Endothelial cell of umbilical vein (primary cell): ENCODE results near the gene PPFIA2.

Experiments
- EZH2 ChIP-seq: IDR thresholded peaks from 2 replicates; pipeline ENCODE4 v1.6.1; 2012; ENCODE audit warnings: borderline replicate concordance, low read depth, mild to moderate bottlenecking, moderate library complexity, low read length, inconsistent platforms; ENCODE audit not compliant: severe bottlenecking
- FOS ChIP-seq: IDR thresholded peaks from 2 replicates; pipeline ENCODE4 v1.6.1; 2011; ENCODE audit warnings: mild to moderate bottlenecking, low read length, moderate library complexity, borderline replicate concordance; ENCODE audit not compliant: insufficient read depth
- MYC ChIP-seq: IDR thresholded peaks from one replicate; pipeline ENCODE4 v1.6.1; 2011; ENCODE audit warnings: mild to moderate bottlenecking, low read depth, low read length
- POLR2A ChIP-seq: IDR thresholded peaks from 2 replicates; pipeline ENCODE4 v1.6.1; 2012; ENCODE audit warnings: low read depth, mild to moderate bottlenecking, control low read depth, low read length
- TF ChIP-seq, protein P1 (sequence below), 2 donors: IDR thresholded peaks; 1 replicate in 1 of 2; 2 replicates in 1 of 2; pipeline ENCODE4 v1.5.1; 2011; ENCODE audit warnings: low read length in 2 of 2, mild to moderate bottlenecking in 2 of 2, moderate library complexity in 2 of 2, control low read depth in 1 of 2, inconsistent platforms in 1 of 2, low read depth in 1 of 2; ENCODE audit not compliant: insufficient read depth in 1 of 2; ENCODE audit errors: extremely low read depth in 1 of 2
- TF ChIP-seq, protein P2 (sequence below): IDR thresholded peaks from 2 replicates; pipeline ENCODE4 v1.6.1; 2011; ENCODE audit not compliant: insufficient read depth, insufficient read length

DNA sequence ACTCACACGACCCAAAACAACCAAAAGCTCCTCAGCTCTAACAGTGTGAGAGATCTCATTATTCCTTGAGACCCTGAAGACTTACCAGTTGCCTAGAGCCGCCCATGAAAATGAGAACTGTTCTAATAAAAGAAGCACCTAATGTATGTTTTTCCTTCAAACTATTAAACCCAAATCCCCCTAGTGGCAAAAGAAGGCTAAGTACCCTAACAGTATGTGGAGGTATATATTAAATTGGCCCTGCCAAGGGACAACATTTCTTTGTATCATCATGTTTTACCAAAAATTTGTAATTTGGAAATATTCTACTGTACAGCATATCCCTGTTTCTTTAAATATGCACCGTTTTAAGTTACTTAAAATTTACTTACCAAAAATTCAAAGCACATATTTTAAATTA lies 38.0 kb upstream of the PPFIA2 start:
- TF ChIP-seq, protein P1, sequence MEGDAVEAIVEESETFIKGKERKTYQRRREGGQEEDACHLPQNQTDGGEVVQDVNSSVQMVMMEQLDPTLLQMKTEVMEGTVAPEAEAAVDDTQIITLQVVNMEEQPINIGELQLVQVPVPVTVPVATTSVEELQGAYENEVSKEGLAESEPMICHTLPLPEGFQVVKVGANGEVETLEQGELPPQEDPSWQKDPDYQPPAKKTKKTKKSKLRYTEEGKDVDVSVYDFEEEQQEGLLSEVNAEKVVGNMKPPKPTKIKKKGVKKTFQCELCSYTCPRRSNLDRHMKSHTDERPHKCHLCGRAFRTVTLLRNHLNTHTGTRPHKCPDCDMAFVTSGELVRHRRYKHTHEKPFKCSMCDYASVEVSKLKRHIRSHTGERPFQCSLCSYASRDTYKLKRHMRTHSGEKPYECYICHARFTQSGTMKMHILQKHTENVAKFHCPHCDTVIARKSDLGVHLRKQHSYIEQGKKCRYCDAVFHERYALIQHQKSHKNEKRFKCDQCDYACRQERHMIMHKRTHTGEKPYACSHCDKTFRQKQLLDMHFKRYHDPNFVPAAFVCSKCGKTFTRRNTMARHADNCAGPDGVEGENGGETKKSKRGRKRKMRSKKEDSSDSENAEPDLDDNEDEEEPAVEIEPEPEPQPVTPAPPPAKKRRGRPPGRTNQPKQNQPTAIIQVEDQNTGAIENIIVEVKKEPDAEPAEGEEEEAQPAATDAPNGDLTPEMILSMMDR (IDR thresholded peaks at IDR 0.05; ENCODE audit: extremely low read depth in 1 of 2, insufficient read depth in 1 of 2, low read depth in 1 of 2, low read length in 2 of 2) = peak; percentile 17 to 31
- no peak for TF ChIP-seq POLR2A
- no peak for TF ChIP-seq EZH2
- no peak for TF ChIP-seq FOS
- TF ChIP-seq, protein P2, sequence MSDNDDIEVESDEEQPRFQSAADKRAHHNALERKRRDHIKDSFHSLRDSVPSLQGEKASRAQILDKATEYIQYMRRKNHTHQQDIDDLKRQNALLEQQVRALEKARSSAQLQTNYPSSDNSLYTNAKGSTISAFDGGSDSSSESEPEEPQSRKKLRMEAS = no peak
- TF ChIP-seq MYC = no peak
